CD1c-positive myeloid dendritic cell (primary cell): ENCODE measurements around the gene ARHGEF28.

Source experiments
- DNase-seq: peaks from one replicate; pipeline ENCODE4 v3.0.0-alpha.2; 2016; ENCODE audit errors: extremely low spot score

Gene ARHGEF28

GRCh38 chr5:73625944-73626811 is at the start of gene ARHGEF28:
ARHGEF28 (plus strand) TSS chr5:73626196; CDS start chr5:73684852, 58,656 bp downstream.
- DNase-seq: peak; percentile 59

- no peak for DNase-seq
Observed at GRCh38 chr5:73582285-73583145, 43.5 kb upstream of the ARHGEF28 start.

DNA sequence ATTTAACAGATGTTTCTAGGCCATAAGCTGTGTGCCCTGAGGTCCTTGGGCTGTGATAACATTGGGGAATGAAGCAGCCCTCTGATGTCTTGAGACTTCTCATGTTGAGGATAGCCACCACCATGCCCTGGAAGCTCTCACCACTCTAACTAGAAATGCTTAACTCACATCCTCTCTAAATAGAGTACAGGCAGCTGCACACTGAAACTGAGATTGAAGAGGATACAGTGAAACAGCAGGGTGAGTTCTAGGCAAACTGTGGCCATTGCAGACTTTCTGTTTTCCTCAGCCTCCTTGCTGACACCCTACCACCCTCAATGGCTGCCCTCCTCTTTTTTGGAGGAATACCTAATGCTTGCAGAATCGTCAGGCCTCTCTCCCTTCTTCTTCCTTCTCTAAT is 38.1 kb upstream of the ARHGEF28 start:
- DNase-seq: no peak

DNA sequence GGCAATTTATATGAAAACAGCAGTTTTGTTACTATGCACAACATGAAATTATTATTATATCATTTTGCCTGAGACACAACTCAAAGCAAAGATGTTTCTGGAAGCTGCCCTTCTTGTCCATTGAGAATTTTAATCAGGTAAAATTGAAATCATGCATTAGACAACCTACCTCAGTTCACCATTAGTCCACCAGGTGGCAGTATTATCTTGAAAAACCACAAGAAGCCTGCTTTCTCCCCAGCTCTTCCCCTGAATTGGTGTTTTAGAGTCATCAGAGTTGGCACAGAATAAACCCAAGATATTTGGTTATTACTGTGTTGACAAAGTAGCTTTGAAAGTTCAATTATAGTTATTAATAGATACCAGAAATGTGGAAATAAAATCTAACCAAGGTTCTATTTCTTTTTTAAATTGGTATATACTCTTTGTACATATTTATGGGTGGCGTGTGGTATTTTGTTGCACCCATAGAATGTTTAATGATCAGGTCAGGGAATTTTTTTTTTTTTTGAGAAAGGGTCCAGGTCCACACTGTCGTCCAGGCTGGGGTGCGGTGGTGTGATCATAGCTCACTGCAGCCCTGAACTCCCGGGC is 34.8 kb upstream of the ARHGEF28 start:
- DNase-seq: peak; percentile 77

DNA sequence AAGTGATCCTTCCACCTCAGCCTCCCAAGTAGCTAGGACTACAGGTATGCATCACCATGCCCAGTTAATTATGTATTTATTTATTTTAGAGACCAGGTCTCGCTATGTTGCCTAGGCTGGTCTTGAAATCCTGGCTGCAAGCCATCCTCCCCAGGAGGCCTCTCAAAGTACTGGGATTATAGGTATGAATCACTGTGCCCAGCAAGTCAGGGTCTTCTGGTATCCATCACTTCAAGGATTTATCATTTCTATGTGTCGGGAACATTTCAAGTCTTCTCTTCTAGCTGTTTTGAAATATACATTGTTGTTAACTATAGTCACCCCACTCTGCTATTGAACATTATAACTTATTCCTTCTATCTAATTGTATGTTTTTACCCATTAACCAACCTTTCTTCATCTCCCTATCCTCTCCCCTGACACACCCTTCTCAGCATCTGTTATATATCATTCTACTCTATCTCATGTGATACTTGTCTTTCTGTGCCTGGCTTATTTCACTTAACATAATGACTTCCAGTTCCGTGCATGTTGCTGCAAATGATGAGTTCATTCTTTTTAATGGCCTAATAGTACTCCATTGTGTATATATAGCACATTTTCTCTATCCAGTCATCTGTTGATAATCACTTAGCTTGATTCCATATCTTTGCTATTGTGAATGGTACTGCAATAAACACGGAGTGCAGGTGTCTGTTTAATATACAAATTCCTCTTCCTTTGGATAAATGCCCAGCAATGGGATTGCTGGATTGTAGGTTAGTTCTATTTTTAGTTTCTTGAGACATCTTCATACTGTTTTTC is 34.1 kb upstream of the ARHGEF28 start:
- DNase-seq: no peak

GRCh38 chr5:73592551-73592950 is 33.4 kb upstream of the ARHGEF28 start:
- DNase-seq: no peak

DNA sequence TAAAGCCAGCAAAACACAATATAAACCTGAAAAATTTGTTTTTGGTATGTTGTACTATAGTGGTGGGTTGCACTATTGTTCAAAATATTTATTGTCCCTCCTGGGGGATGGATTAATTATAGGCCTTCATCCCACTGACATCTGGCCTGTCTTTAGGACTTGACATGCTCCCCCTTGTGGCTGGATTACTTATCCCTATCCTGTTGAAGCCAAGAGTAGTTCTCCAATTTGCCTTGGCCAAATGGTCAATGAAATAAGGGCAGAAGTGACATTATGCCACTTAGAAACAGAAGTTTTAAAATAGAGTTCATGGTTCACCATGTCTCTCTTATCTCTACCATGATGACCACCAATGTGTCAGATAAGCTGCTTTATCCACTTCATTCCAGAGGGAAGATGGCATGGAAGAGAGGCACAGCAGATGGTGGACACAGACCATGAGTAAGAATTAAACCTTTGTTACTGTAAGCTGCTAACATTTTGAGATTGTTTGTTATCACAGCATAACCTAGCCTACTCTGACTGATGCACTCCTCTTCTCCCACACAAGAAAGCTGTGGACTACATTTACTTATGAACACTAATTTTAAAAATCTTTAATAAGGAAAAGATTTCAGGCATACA is 29.2 kb upstream of the ARHGEF28 start:
- peak; percentile 50 for DNase-seq

GRCh38 chr5:73599380-73599779 is 26.6 kb upstream of the ARHGEF28 start:
- no peak for DNase-seq

GRCh38 chr5:73603998-73604397 is 22.0 kb upstream of the ARHGEF28 start:
- DNase-seq: no peak

- DNase-seq: no peak
Observed at GRCh38 chr5:73605223-73606087, 20.5 kb upstream of the ARHGEF28 start.

DNA sequence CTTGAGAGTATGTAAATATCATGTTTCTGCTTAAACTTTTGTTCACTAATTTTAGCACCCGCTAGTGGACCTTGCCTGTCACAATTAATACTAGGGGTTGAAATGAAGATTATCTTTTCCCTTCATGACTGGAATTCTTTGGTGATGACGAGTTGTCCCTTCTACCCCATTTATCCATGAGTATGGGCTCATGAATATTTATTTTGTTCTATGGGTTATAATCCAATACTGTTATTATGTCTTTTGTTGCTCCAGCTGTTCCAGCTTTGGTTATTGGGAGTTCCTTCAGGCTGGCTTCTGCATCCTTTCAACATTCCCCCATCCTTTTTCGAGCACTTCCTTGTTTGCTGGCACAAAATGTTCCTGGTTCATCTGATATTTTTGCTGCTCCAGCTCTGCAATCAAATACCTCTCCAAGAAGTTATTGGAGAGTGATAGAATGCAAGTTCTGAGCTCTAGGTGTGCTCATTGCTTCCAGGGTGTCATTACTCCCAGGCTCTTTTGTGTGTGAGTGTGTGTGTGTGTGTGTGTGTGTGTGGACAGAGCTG is 19.7 kb upstream of the ARHGEF28 start:
- no peak for DNase-seq

DNA sequence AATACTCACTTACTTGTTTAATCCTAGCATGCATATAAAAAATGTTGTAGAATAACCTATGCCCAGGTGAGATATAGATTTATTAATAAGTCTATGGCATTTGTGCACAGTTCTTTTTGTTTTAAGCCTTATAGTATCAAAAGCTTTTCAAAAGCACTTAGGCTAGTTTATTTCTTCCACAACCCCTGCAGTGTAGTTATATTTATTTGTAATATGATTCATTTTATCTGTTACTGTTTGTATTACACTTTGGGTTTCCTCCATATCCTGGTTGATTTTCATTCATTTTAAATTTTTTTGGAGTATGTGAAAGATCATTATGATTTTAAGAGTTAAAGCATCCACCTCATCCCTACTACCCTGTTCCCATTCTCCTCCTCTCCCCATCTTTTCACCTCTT is 18.8 kb upstream of the ARHGEF28 start:
- DNase-seq: no peak

DNA sequence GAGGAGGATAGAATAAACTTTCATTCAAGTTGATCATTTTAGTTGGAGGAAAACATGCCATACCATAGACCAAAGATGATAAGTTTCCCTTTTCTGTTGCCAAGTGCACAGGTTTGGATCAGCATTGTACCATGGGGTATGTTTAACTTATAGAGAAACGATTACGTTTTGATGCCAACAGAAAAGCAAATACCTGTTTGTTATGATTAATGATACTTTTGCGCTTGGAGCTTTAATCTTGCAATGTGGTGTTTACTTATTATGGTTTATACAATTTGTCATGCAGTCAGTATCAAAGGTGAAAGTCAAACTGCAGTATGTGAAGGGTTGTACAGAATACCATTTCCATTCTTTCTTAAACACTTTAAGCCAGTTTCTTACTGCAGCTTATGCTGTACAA is 13.2 kb upstream of the ARHGEF28 start:
- DNase-seq: no peak

DNA sequence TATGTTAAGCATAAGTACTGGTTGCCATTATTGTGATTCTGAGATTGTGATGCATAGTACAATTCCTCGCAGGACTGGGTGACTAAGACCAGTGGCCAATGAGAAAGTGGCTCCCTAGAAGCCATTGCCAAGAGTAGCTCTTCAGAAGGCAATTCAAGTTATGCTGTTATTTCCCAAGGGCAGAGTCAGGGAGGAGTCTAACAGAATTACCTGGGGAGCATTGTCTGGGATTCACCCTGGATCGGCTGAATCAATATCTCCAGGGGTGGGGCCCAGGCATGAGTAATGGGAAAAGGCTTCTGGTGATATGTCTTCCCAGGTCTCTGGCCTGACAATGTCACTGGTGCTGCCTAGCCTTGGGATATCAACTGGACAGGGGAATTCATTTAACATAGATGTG is 10.9 kb upstream of the ARHGEF28 start:
- no peak for DNase-seq

GRCh38 chr5:73615947-73616346 is 10.0 kb upstream of the ARHGEF28 start:
- no peak for DNase-seq

DNA sequence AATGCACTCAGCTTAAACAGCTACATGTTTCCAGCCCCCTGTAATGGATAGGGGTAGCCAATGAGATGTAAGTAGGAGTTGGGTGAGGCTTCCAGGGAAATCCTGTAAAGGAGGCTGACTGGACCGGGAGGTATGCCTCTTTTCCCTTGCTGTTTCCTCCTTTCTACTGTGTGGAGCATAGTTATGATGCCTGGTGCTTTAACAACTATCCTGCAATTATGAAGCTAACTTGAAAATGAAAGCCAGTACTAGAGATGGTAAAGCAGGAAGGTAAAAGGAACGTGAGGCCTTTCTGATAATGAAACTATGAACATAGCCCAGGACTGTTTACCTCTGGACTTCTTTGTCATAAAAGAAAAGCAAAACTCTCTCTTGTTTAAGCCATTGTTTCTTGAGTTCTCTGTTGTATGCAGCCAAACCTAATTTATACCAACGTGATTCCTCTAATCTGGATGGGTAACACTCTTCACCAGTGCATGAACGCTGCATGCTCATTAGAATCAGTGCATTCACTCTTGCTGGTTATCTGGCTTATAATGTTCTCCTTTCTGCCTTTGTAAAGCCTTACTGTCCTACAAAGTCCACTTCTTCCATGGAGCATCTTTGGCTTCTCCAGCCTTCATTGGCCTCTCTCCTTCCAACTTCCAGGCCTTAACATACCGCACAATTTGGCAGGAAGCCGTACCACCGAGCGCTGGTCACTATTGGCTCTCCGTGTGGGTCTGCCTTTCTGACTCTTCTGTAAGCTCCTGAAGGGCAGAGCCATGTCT is 8.3 kb upstream of the ARHGEF28 start:
- DNase-seq: no peak

DNA sequence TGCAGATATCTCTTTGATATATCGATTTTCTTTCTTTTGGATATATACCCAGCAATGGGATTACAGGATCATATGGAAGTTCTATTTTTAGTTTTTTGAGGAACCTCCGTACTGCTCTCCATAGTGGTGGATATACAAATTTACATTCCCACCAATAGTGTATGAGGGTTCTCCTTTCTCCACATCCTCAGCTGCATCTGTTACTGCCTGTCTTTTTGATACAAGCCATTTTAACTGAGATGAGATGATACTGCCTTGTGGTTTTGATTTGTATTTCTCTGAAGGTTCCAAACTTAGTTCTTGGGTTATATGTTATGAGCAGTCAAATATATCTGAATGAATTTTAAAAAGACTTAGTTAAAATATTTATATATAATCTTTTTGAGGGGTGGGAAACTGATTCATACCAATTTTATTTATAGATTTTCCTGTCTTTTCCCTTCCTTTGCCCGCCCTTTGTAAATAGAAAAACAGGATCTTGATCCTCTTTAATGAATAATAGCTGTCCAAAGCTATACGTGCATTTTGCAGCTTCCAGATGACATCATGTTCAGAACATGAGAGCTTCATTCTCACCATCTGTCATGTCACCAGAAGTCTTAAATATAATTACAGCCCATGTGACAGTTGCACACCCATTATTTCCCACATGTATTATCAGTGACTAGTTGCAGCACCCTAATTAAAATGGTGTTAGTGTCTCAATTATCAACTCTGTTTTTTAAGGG is 6.2 kb upstream of the ARHGEF28 start:
- DNase-seq: no peak

GRCh38 chr5:73620334-73620687 is 5.7 kb upstream of the ARHGEF28 start:
- no peak for DNase-seq
